WERI-Rb-1 (cell line): ENCODE measurements around the gene ARHGAP26.

Experiments
- DNase-seq: peaks from one replicate; pipeline ENCODE4 v3.0.0-alpha.2; 2020
- H3K27ac ChIP-seq: fragments of 250-450 bp; sonication (Bioruptor Pico); 2 replicates; pipeline ENCODE4 v1.5.1; 2020; ENCODE audit warnings: mild to moderate bottlenecking, moderate library complexity
- H3K27me3 ChIP-seq: fragments of 250-450 bp; sonication (Bioruptor Pico); 2 replicates; pipeline ENCODE4 v1.5.1; 2021; ENCODE audit warnings: mild to moderate bottlenecking, low read depth, moderate library complexity; ENCODE audit not compliant: insufficient read depth, severe bottlenecking
- H3K36me3 ChIP-seq: fragments of 250-450 bp; sonication (Bioruptor Pico); 2 replicates; pipeline ENCODE4 v1.5.1; 2020; ENCODE audit warnings: mild to moderate bottlenecking, moderate library complexity
- H3K4me3 ChIP-seq: 2 replicates; pipeline ENCODE4 v1.5.1; 2011; ENCODE audit warnings: low read depth, mild to moderate bottlenecking, control low read depth, low read length
- H3K9me3 ChIP-seq: fragments of 250-450 bp; sonication (Bioruptor Pico); 2 replicates; pipeline ENCODE4 v1.5.1; 2021; ENCODE audit warnings: mild to moderate bottlenecking, moderate library complexity; ENCODE audit not compliant: severe bottlenecking
- CTCF ChIP-seq: IDR thresholded peaks from 2 replicates; pipeline ENCODE4 v1.5.1; 2011; ENCODE audit warnings: low read depth, mild to moderate bottlenecking, control low read depth, inconsistent platforms, low read length

Gene ARHGAP26

GRCh38 chr5:143248391-143248790, 478.2 kb downstream of the ARHGAP26 start:
- no peak overlapping the region for H3K4me3 ChIP-seq
- H3K27me3 ChIP-seq, result no peaks in the 10 kb centered on the region
- no peak overlapping the region for H3K27ac ChIP-seq
- no peaks in the 10 kb centered on the region for H3K36me3 ChIP-seq
- no peaks in the 10 kb centered on the region for H3K9me3 ChIP-seq
- DNase-seq, result no peak
- no peak for TF ChIP-seq CTCF

GRCh38 chr5:143248822-143249579, 478.8 kb downstream of the ARHGAP26 start:
- no peaks in the 10 kb centered on the region for H3K27me3 ChIP-seq
- DNase-seq, result no peak
- TF ChIP-seq CTCF, result no peak
- H3K9me3 ChIP-seq, result no peaks in the 10 kb centered on the region
- no peak overlapping the region for H3K4me3 ChIP-seq
- no peak overlapping the region for H3K27ac ChIP-seq
- no peaks in the 10 kb centered on the region for H3K36me3 ChIP-seq

GRCh38 chr5:143249851-143250250, 479.7 kb downstream of the ARHGAP26 start:
- DNase-seq, result no peak
- Histone ChIP-seq H3K36me3 (no peaks in the 10 kb centered on the region), H3K4me3 (no peak overlapping the region), H3K27ac (no peak overlapping the region), H3K9me3 (no peaks in the 10 kb centered on the region), H3K27me3 (no peaks in the 10 kb centered on the region)
- no peak for TF ChIP-seq CTCF

- DNase-seq, result no peak
- no peak for TF ChIP-seq CTCF
- Histone ChIP-seq H3K9me3 (no peaks in the 10 kb centered on the region), H3K4me3 (no peak overlapping the region), H3K36me3 (no peaks in the 10 kb centered on the region), H3K27ac (no peak overlapping the region), H3K27me3 (no peaks in the 10 kb centered on the region)
These were observed 481.0 kb downstream of the ARHGAP26 start for GRCh38 chr5:143251190-143251589.

GRCh38 chr5:143251946-143252345, 481.8 kb downstream of the ARHGAP26 start:
- Histone ChIP-seq H3K9me3 (no peaks in the 10 kb centered on the region), H3K27ac (no peak overlapping the region), H3K36me3 (no peaks in the 10 kb centered on the region), H3K27me3 (no peaks in the 10 kb centered on the region), H3K4me3 (no peak overlapping the region)
- no peak for TF ChIP-seq CTCF
- DNase-seq, result no peak

- DNase-seq, result no peak
- no peak overlapping the region for H3K27ac ChIP-seq
- no peaks in the 10 kb centered on the region for H3K9me3 ChIP-seq
- H3K27me3 ChIP-seq, result no peaks in the 10 kb centered on the region
- TF ChIP-seq CTCF, result no peak
- no peaks in the 10 kb centered on the region for H3K36me3 ChIP-seq
- H3K4me3 ChIP-seq, result no peak overlapping the region
These were observed 484.6 kb downstream of the ARHGAP26 start for GRCh38 chr5:143254819-143255218.
